HG03039 (cell line): ENCODE data around the gene OXLD1.
A peak's percentile ranks its signal among the peaks of the same experiment; 100 is the strongest.

Source experiments
- ATAC-seq: cut with Tn5 transposase; IDR thresholded peaks from one replicate; pipeline ENCODE4 v1.9.1; 2021; ENCODE audit warnings: mild to moderate bottlenecking, moderate library complexity; ENCODE audit not compliant: unreplicated experiment

The OXLD1 gene

GRCh38 chr17:81655378-81656117 lies 10.9 kb downstream of the OXLD1 start:
- ATAC-seq: no peak

GRCh38 chr17:81652906-81653771 lies 13.3 kb downstream of the OXLD1 start:
- no peak for ATAC-seq

DNA sequence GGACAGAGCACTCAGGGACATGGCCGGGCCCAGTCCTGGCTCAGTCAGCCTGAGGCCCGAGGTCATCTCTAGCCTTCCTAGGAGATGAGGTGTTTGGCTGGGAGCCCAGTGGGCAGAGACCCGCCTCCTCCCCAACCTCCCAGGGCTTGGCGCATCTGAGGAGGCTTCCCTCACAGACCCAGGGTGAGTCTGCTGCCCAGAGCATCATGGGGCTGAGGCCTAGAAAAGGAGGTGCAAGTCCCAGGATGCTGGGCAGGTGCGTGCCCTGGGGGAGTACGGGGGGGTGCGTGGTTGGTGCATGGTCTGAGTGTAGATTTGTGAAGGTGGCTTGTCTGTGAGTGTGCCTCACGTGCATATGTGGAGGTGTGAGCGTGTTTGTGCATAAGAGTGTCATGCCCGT lies 14.7 kb downstream of the OXLD1 start:
- no peak for ATAC-seq

- ATAC-seq: no peak
Measured at GRCh38 chr17:81650951-81651350, 15.5 kb downstream of the OXLD1 start.

DNA sequence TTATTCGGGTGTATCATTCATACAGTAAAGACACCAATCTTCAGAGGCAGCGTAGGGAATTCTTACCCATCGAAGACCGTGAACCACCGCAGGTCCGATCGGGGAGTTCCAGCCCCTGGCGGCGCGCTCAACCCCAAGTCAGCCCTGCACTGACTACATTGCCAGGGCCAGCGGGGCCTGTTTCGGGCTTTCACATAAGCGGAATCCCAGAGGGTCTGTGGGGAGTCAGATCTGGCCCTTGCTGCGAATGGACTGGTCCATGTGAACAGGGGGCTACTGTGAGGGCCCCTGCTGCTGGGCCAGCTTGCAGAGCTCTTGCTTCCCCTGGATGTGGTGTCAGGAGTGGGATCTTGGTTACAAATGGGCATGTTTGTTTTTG lies 17.7 kb downstream of the OXLD1 start:
- ATAC-seq: no peak

GRCh38 chr17:81648013-81648706 lies 18.2 kb downstream of the OXLD1 start:
- ATAC-seq: no peak

DNA sequence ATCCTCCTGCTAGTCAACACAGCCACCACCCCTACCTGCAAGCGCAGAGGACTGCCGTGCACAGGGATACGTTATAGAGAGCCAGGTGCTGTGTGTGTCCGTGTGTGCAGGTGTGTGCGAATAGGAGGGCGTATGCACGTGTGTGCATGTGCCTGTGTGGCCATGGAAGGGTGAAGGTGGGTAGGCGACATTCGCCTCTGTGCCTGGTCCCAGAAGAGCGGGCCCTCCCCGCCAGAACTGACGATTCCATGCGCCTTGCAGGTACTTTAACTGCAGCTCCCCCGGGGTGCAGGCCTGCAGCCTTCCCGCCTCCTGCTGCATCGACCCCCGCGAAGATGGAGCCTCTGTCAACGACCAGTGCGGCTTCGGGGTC lies 18.8 kb downstream of the OXLD1 start:
- ATAC-seq: no peak

DNA sequence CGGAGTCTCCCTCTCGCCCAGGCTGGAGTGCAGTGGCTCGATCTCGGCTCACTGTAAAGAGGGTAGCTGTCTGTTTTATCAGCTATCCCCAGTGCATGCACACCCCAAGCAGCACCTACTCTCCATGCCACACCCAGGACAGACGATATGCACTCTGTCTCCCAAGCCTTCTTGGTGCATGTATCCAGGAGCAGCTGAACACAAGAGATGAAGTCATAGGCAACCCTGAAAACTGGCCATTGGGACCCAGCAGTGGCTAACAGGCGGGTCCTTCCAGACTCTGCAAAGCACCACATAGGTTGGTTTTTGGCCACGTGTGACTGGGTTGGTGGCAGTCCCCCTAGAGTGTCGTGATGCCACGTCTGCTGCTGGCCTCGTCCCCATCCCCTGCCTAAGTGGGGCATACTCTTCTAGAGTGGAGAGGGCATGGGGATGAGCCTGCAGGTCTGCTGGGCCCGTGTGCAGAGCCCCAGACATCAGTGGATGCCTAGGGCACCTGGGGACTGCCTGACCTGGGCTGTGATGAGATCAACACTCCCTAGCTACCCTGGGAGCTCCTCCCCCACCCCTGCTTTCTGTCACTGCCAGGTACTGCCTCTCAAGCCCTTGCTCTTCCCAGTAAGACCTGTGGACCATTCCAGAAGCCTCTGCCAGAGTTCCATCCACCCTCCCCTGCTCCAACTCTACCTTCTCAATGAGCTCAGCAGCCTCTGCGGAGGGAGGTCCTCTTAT lies 19.4 kb downstream of the OXLD1 start:
- no peak for ATAC-seq

- no peak for ATAC-seq
Measured at GRCh38 chr17:81644976-81645952, 21.1 kb downstream of the OXLD1 start.

- no peak for ATAC-seq
Measured at GRCh38 chr17:81644496-81644895, 21.9 kb downstream of the OXLD1 start.

- ATAC-seq: no peak
Measured at GRCh38 chr17:81641825-81642489, 24.4 kb downstream of the OXLD1 start.

DNA sequence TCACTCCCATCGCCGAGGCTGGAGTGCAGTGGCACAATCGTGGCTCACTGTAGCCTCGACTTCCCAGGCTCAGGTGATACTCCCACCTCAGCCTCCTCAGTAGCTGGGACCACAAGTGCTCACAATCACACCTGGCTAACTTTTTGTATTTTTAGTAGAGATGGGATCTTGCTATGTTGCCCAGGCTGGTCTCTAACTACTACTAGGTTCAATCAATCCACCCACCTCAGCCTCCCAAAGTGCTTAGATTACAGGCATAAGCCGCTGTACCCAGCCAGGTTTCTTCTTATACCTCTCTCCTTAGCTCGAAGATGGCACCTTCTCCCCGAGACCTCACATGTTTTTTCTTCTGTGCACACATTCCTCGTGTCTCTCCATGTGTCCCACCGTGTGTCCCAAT lies 26.4 kb downstream of the OXLD1 start:
- ATAC-seq: no peak

GRCh38 chr17:81638683-81639082 lies 27.7 kb downstream of the OXLD1 start:
- ATAC-seq: no peak

DNA sequence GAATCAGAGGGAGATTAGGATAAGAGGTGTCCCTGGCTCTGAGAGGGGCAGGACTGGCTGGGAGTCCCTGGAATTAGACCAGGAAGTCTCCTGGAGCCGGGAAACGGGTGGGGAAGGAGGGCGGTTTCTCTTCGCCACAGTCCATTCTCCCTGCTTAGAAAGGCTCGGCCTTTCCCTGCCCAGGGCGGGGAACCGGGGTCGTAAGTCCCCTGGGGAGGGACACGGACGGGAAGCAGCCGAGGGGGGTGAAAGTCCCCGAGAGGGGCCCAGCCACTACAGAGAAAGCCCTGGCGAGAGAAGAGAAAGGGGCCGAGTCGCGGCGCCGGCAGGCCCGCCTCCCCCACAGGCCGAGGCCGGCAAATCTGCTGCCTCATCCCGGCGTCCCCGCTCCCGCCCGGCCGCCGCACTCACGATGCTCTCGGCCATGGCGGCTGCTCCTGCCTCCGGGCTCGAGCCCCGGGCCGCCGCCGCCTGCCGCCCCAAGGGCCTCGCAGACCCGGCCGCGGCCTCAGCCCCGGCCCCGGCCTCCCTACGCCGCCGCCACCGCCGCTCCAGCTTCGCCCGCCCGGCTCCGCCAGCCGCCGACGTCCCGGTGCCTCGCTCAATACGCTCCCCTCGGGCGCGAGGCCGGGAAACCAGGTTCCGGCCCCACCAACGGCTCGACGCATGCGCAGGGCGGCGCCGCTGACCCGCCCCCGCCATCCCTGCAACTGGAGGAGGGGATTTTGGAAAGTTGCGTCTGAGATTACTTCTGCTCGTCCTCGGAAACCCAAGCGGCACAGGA lies 29.7 kb downstream of the OXLD1 start, which contains the start of the genes NPLOC4 and TSPAN10:
Gene NPLOC4, minus strand, starts transcription at position 608 of the 784 bp plus-strand sequence. Its CDS starts 182 bp downstream, at position 426.
Gene TSPAN10, plus strand, starts transcription at position 692 of the 784 bp plus-strand sequence. CDS start 5,217 bp downstream, outside the sequence.
- ATAC-seq: peak; percentile 83

GRCh38 chr17:81635973-81636504 lies 30.4 kb downstream of the OXLD1 start:
- ATAC-seq: no peak

- no peak for ATAC-seq
Measured at GRCh38 chr17:81635431-81635830, 31.0 kb downstream of the OXLD1 start.

DNA sequence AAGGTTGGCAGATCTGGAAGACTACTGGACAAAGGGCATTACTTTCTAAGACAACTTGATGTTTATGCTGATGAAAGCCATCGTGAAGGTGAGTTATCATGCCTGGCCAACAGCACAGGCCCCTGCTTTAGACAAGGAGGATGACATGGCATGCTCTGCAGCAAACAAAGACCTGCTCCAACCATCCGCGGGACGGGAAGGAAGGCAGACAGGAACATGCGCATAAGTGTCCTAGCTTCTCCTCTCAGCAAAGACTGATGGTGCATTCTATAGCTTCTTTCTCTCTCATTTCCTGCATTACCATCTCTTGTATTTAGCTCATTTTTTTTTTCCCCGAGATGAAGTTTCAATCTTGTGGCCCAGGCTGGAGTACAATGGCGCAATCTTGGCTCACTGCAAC lies 34.9 kb downstream of the OXLD1 start:
- no peak for ATAC-seq

DNA sequence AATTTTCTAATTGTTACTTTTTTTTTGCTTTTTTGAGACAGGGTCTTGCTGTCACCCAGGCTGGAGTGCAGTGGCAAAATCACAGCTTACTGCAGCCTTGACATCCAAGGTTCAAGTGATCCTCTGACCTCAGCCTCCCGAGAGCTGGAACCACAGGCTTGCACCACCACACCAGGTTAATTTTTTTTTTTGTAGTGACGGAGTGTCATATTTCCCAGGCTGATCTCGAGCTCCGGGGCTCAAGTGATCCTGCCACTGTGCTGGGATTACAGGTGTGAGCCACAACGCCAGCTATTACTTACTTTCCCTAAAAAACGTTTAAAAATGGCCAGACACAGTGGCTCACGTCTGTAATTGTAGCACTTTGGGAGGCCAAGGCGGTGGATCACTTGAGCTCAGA lies 36.1 kb downstream of the OXLD1 start:
- no peak for ATAC-seq
